ENCODE results near the gene GPC4.

GPC4 gene

DNA sequence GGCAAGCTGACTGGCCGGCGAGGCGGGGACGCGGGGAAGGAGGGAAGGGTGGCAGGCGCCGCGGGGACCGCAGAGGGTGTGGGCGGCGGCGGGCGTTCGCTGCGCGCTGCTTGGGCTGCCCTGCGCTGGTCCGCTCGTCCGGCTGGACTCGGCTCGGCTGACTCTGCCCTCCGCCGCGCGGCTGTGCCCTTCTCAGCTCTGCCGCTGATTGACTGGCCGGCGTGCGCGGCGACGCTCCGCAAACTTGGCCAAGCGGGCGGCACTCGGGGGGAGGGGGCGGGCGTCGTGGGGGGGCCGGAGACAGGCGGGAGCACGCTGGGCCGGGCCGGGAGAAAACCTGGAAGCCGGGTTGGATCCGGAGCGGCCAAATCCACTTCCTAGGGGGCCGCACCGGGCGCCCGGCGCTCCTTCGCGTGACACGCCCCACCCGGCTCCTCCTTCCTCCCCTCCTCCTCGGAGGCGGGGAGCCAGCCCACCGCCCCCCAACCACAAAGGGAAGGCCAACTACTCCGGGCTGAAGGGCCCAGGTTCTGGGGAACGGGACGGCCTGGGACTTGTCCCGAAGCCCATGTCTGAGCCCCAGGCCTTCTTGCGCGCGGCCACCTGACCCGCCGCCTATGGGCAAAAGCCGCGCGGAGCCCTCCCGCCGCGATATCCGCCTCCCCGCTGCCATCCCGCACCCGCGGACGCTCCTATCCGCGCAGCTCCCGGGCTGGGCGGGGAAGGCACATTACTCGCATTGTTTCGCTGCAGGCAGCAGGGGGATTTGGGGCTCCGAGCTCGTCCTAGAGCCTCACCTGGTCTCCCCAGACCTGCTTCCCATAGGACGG is at the start of gene GPC4:
Gene GPC4, minus strand, starts transcription at position 214 of the 830 bp plus-strand sequence. CDS start 524 bp downstream, outside the sequence.
- no peak for DNase-seq (ENCODE audit: low read depth in 2 of 2)

DNA sequence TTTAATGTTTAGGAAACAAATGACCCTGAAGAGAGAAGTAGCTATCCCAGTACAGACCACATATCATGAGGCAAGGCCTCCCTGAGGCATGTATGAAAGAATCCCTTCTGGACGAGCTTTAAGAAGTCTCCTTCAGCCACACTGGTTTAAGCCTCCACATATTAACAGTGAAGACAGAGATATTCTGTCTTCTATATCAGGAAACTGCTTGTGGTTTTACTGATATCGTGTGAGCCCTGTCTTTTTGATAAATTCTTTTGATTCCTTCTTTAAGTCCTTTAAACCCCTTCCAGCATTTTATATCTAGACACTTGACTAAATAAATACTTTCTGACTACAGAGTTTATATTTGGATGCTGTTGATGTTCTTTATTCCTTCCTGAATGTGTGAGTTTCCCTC is 45.9 kb upstream of the GPC4 start:
- no peak for DNase-seq (ENCODE audit: low read depth in 2 of 2)

- no peak for DNase-seq (ENCODE audit: low read depth in 2 of 2)
These were observed 39.6 kb upstream of the GPC4 start for GRCh38 chrX:133454924-133455323.

DNA sequence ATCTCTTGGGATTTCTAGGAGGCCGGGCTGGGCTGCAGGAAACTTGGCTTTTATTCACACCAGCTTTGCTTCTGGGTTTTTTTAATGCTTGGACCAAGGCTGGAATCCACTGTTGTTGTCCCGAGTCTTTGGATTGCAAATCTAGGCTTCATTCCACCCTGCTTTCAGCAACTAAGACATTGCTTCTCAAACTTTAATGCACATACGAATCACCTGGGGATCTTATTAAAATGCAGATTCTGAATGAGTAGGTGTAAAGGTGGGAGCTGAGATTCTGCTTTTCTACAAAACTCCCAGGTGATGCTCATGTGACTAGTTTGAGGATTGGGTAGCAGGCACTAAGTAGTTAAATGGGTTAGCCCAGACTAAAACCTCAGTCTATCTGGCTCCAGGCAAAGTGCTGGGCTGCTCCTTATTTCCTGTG is 39.2 kb upstream of the GPC4 start:
- DNase-seq (ENCODE audit: low read depth in 2 of 2), result no peak

GRCh38 chrX:133448512-133449076 is 33.3 kb upstream of the GPC4 start:
- DNase-seq (ENCODE audit: low read depth in 2 of 2), result no peak

DNA sequence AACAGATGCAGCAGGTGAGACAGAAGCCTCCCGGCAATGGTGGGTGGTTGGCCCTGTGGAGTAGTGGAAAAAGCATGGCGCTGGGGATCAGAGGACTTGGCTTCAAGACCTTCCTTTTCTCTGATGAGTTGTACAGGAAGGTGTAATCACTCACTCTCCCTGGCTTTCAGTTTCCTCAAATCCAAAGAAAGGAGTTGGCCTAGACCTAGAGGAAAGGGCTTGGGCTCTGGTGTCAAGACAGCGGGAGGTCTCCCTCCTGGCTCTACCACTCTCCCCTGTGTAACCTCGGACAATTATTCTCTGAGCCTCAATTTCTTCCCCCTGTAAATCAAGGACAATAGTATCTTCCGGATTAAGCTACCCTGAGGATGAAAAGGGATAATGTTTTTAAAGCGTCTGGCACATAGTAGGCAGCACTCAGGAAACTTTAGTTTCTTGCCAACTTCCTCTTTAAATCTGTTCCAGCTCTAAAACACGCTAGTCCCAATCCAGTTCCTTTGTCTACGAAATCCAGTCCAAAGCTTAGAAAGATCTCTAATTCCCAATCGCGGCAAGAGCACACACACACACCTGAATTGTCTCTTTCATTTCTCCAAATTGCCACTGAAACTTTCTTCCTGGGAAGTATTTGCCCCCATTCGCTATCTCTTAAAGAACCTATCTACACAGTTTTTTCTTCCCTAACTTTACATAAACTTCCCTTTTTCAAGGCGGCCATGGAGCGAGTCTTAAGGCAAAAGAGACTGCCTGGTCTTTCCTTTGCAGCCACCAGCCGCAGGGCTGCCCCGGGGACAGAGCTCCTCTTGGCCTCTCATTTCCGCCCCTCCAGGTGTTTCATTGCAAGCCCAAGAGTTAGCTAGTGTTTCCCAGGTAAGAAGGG is 29.9 kb upstream of the GPC4 start:
- no peak for DNase-seq (ENCODE audit: low read depth in 2 of 2)

GRCh38 chrX:133444196-133444595 is 28.9 kb upstream of the GPC4 start:
- no peak for DNase-seq (ENCODE audit: low read depth in 2 of 2)

- no peak for DNase-seq (ENCODE audit: low read depth in 2 of 2)
These were observed 25.5 kb upstream of the GPC4 start for GRCh38 chrX:133440797-133441163.

DNA sequence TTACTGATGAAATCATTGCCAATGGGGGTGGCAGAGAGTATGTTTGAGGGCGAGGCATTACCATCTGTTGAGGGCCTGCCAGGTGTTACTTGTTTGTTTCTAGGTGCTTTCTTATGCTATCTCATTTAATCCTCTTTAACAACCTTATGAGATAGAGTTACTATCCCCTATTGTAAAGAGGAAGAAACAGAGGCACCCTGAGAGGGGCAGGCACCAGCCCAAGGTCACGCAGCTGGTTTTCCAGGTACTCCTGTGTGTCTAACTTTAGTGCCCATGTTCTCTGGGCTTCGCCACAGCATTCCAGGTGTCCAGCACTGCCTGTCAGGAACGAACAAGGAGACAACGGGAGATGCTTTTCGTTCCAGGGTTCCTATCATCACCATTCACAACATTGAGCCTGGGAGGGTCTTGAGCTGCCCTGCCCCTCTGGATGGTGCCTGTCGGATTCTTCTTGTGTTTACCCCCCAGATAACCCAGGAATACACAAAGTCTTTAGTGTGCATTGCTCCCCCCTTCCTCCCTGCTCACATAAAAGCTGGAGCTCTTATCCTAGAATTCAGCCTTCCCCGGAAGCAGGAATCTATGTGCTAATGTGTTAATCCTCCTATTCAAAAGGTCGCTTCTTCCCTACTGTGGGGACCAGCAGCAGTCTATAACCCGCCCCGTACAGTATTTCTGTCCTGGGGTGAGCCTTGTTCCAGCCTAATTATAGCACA is 24.9 kb upstream of the GPC4 start:
- DNase-seq (ENCODE audit: low read depth in 2 of 2), result no peak

DNA sequence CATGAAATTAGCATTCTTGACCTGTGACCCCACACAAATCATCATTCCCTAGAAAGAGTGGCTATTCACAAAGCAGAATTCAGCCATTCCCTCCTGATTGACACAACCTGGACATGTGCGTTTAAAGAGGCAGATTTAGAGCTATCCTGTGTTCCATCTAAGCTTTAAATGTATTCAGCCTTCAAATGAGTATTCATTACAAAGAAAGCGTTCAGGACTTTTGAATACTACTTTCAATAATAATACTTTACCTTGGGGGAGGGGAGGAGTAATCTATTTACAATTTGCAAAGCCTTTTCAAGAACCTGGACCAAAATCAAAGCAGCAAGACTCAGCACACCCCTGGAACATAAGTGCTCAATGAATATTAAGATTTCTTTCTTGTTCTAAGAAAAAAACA is 22.5 kb upstream of the GPC4 start:
- no peak for DNase-seq (ENCODE audit: low read depth in 2 of 2)

DNA sequence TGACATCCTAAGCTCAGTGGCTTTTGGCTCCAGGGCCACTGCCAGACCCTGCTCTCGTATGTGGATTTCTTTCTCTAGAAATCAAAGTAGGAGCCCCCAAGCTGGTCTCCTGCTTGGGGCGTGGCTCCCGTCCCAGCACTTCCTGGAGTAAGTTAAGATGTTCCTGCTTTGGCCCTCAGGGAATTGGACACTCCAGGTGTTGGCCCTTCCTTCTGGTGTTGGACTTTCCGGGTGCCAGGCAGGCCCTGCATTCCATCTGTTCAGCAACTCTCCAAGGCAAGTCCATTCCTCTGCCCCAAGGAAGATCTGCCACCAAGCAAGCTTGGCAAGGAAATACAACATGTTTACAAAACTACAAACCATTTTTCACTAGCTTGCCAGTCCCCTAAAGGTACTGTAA is 22.1 kb upstream of the GPC4 start:
- no peak for DNase-seq (ENCODE audit: low read depth in 2 of 2)

DNA sequence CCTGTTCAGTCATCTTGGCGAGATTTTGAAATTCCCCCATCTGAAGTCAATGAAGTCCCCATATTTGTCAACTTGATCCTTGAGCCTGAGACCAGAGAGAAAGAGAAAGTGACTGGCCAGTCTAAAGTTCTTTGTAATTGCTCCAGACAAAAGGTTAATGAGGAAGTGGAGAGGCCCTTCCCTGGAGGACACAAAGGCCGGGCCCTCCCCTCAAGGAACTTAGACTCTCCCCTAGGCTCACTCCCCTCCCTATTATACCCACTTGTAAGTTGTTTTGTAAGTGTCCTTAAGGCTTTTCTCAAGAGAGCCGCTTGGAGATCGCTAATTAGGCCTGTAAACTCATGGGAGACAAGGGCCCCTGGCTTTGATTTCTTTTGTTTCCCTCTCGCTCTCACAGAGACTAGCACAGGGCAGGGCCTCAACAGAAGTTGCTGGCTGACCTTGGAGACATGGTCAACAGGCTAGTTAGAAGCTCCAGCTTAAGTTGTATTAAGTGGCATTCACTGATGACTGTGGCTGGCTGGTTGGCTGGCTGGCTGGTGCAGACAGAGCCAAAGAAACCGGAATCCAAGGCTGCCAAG is 20.3 kb upstream of the GPC4 start:
- DNase-seq (ENCODE audit: low read depth in 2 of 2), result no peak

DNA sequence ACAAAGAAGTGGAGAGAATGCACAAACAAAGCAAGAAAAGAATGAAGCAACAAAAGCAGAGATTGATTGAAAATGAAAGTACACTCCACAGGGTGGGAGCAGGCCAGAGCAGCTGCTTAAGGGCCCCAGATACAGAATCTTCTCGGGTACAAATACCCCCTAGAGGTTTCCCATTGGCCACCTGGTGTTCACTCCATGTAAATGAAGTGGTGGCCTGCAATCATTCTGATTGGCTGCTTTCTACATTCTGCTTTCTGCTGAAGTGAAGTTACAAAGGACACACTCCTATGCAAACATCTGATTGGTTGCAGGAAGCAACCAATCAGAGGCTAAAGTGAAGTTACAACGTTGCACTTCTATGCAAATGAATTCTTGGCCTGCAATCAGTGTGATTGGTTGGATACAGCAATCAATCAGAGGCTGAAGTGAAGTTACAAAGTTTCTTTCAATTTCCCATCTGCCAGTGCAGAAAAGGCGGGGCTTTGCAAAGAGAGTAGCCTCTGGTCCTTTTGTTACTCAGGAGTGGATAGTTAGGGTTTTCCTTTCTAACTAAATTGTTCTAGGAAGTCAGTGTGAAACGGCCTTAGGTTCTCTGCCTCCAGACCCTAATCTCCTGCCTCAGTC is 19.0 kb upstream of the GPC4 start:
- DNase-seq (ENCODE audit: low read depth in 2 of 2), result no peak

DNA sequence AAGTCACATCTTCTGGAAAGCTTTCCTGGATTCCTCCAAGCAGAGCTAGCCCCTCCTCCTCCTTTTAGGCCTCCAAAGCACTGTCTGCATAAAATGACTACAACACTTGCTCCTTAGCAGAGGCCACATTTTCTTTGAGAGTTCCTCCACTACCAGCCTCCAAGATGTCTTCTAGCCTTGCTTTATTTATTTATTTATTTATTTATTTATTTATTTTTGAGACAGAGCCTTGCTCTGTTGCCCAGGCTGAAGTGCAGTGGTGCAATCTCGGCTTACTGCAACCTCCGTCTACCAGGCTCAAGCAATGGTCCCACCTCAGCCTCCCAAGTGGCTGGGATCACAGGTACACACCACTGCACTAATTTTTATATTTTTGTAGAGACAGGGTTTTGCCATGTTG is 4.6 kb upstream of the GPC4 start:
- DNase-seq (ENCODE audit: low read depth in 2 of 2), result no peak

DNA sequence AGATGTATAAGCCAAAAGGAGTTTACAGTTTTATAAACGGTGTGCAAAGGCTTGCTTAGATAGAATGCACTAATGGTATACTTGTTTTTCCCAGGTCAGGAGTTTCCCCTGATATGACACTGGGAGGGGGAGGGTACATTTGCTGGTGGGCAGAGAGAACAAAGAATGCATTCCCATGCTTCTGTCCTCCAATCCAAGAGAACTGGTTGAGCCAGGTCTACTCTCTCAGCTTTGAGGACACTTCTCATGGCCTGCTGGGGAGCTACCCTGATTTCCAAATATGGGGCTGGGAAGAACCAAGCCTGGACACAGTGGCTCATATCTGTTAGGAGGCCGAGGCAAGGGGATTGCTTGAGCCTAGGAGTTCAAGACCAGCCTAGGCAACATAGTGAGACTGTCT is 3.3 kb upstream of the GPC4 start:
- DNase-seq (ENCODE audit: low read depth in 2 of 2), result no peak

DNA sequence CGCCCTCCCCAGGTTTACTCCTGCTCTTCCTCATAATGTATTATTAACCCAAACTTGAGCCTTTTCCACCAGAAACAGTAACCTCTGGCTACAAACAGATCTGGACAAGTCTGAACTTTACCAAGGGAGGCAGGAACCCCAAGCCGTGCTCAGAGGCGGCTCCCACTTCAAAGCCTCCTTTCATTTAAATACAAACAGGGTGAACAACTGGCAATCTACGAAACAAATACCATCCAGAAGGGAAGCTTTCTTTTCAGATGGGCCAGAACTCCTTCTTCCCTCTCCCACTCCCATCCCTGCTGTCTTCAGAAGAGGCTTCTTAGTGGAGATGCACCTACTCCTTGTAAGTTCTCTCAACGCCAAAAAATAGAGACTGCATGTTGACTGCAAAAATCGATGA is 2.1 kb upstream of the GPC4 start:
- DNase-seq (ENCODE audit: low read depth in 2 of 2), result no peak

- no peak for DNase-seq (ENCODE audit: low read depth in 2 of 2)
These were observed 648 bp downstream of the GPC4 start for GRCh38 chrX:133414406-133415275.

GRCh38 chrX:133413218-133413925 is 1.9 kb downstream of the GPC4 start:
- no peak for DNase-seq (ENCODE audit: low read depth in 2 of 2)

GRCh38 chrX:133412665-133413064 is 2.6 kb downstream of the GPC4 start:
- no peak for DNase-seq (ENCODE audit: low read depth in 2 of 2)

- no peak for DNase-seq (ENCODE audit: low read depth in 2 of 2)
These were observed 3.0 kb downstream of the GPC4 start for GRCh38 chrX:133412246-133412645.
